ENCODE results near the gene JAM3.
"Not testable (repeated sequence)": the region's sequence is repeated elsewhere in the genome, so short reads cannot be mapped to it uniquely, and the experiment has no call there.

The JAM3 gene

GRCh38 chr11:134097166-134097565 lies 28.3 kb downstream of the JAM3 start:
- peak in 3 of 58 donors; percentile 27 to 36 (median 33) for DNase-seq

GRCh38 chr11:134098566-134099184 lies 29.8 kb downstream of the JAM3 start:
- DNase-seq, result no peak

- DNase-seq, result peak in 8 of 58 donors; percentile 8 to 57 (median 26)
Measured at GRCh38 chr11:134100171-134100570, 31.3 kb downstream of the JAM3 start.

GRCh38 chr11:134101282-134101681 lies 32.4 kb downstream of the JAM3 start:
- no peak for DNase-seq

GRCh38 chr11:134110252-134110815 lies 41.5 kb downstream of the JAM3 start:
- no peak for DNase-seq

- not testable (repeated sequence) for DNase-seq
Measured at GRCh38 chr11:134113787-134114186, 44.9 kb downstream of the JAM3 start.

- DNase-seq, result no peak
Measured at GRCh38 chr11:134116210-134116609, 47.3 kb downstream of the JAM3 start.

GRCh38 chr11:134118006-134118405 lies 49.1 kb downstream of the JAM3 start:
- no peak for DNase-seq

- no peak for DNase-seq
Measured at GRCh38 chr11:134119094-134119493, 50.2 kb downstream of the JAM3 start.

GRCh38 chr11:134120143-134120850 lies 51.4 kb downstream of the JAM3 start:
- DNase-seq, result peak in 40 of 58 donors; percentile 10 to 67 (median 30)

- DNase-seq, result peak in 48 of 58 donors; percentile 22 to 85 (median 62)
Measured at GRCh38 chr11:134120921-134121526, 52.2 kb downstream of the JAM3 start.

- DNase-seq, result peak in 49 of 58 donors; percentile 24 to 69 (median 54)
Measured at GRCh38 chr11:134124660-134125451, 56.0 kb downstream of the JAM3 start.

GRCh38 chr11:134125507-134125906 lies 56.6 kb downstream of the JAM3 start:
- DNase-seq, result peak in 8 of 58 donors; percentile 14 to 64 (median 24)

GRCh38 chr11:134126217-134126822 lies 57.4 kb downstream of the JAM3 start:
- DNase-seq, result peak in 43 of 58 donors; percentile 13 to 83 (median 57)

- DNase-seq, result no peak
Measured at GRCh38 chr11:134131628-134132244, 62.9 kb downstream of the JAM3 start.

- DNase-seq, result no peak
Measured at GRCh38 chr11:134132808-134133207, 63.9 kb downstream of the JAM3 start.

- DNase-seq, result no peak
Measured at GRCh38 chr11:134134167-134134566, 65.3 kb downstream of the JAM3 start.

GRCh38 chr11:134138376-134138775 lies 69.5 kb downstream of the JAM3 start:
- DNase-seq, result no peak

GRCh38 chr11:134139303-134139872 lies 70.5 kb downstream of the JAM3 start:
- no peak for DNase-seq

GRCh38 chr11:134139873-134140331 lies 71.0 kb downstream of the JAM3 start:
- DNase-seq, result peak in 50 of 58 donors; percentile 34 to 91 (median 69)

All from anterior cingulate cortex (tissue), 58 donors.